WTC11 (cell line): ENCODE data around the gene SMC2. TPM values are rescaled to one million over a fixed set of nuclear protein-coding genes. Genes with fewer than 3 reads are reported as not detected.
A peak's percentile ranks its signal among the peaks of the same experiment; 100 is the strongest.

Source experiments
- ATAC-seq: fragments of 200-7000 bp; cut with Tn5 transposase; 2 replicates; pipeline ENCODE4 v1.10.0; 2021; ENCODE audit warnings: mild to moderate bottlenecking, moderate library complexity
- CTCF ChIA-PET: fragments of 300-600 bp; sonication (Branson Sonifier 250); formaldehyde crosslinking; loops from one replicate; lab custom pipeline; 2021; ENCODE audit warnings: antibody characterized with exemption; lab: Charles Lee
- POLR2A ChIA-PET: fragments of 350-600 bp; sonication (Branson Sonifier 250); formaldehyde crosslinking; loops from one replicate; lab custom pipeline; 2021; ENCODE audit warnings: antibody characterized with exemption; lab: Charles Lee
- DNase-seq: peaks from one replicate; pipeline ENCODE4 v3.0.0; 2021; ENCODE audit warnings: low spot score
- H3K27ac Mint-ChIP-seq: 2 replicates; pipeline ENCODE4 v1.8.0; 2021; ENCODE audit warnings: mixed read lengths
- H3K27me3 Mint-ChIP-seq: 2 replicates; pipeline ENCODE4 v1.8.0; 2021; ENCODE audit warnings: low read depth, mild to moderate bottlenecking, moderate library complexity, mixed read lengths
- H3K36me3 Mint-ChIP-seq: 2 replicates; pipeline ENCODE4 v1.8.0; 2021; ENCODE audit warnings: mixed read lengths
- H3K4me1 Mint-ChIP-seq: 2 replicates; pipeline ENCODE4 v1.8.0; 2022; ENCODE audit warnings: mixed read lengths
- H3K4me3 Mint-ChIP-seq: 2 replicates; pipeline ENCODE4 v1.8.0; 2021; ENCODE audit warnings: mild to moderate bottlenecking, moderate library complexity, mixed read lengths
- H3K9me3 Mint-ChIP-seq: 2 replicates; pipeline ENCODE4 v1.8.0; 2021; ENCODE audit warnings: mixed read lengths
- ARID4B ChIP-seq: sonication (generic); formaldehyde crosslinking; IDR thresholded peaks from 2 replicates; pipeline ENCODE4 v1.8.0; 2023; ENCODE audit warnings: missing genetic modification reagents, mild to moderate bottlenecking, borderline replicate concordance
- ATF1 ChIP-seq: sonication (generic); formaldehyde crosslinking; IDR thresholded peaks from 2 replicates; pipeline ENCODE4 v1.8.1; 2023; ENCODE audit warnings: mild to moderate bottlenecking, moderate library complexity, missing genetic modification reagents
- CBFB ChIP-seq: sonication (generic); formaldehyde crosslinking; IDR thresholded peaks from 2 replicates; pipeline ENCODE4 v1.8.1; 2022; ENCODE audit warnings: mild to moderate bottlenecking, low read depth, missing genetic modification reagents
- CTCF ChIP-seq: fragments of 200-600 bp; IDR thresholded peaks from 2 replicates; pipeline ENCODE4 v1.8.0; 2022; ENCODE audit warnings: antibody characterized with exemption
- GTF2I ChIP-seq: fragments of 250-450 bp; sonication (Bioruptor Pico); conservative IDR thresholded peaks from 2 replicates; pipeline ENCODE4 v1.4.0; 2021; ENCODE audit warnings: mild to moderate bottlenecking
- HMGA2 ChIP-seq: fragments of 250-450 bp; sonication (Bioruptor Pico); IDR thresholded peaks from 2 replicates; pipeline ENCODE4 v1.4.0; 2021; ENCODE audit warnings: mild to moderate bottlenecking, moderate library complexity
- HMGXB4 ChIP-seq: sonication (generic); formaldehyde crosslinking; IDR thresholded peaks from 2 replicates; pipeline ENCODE4 v1.8.1; 2023; ENCODE audit warnings: mild to moderate bottlenecking, moderate library complexity, missing genetic modification reagents
- KAT7 ChIP-seq: sonication (generic); formaldehyde crosslinking; IDR thresholded peaks from 2 replicates; pipeline ENCODE4 v1.8.1; 2023; ENCODE audit warnings: missing genetic modification reagents, mild to moderate bottlenecking, borderline replicate concordance
- NR1H2 ChIP-seq: sonication (generic); formaldehyde crosslinking; IDR thresholded peaks from 2 replicates; pipeline ENCODE4 v1.9.0; 2021; ENCODE audit warnings: mild to moderate bottlenecking, moderate library complexity, missing genetic modification reagents
- PRDM15 ChIP-seq: sonication (generic); formaldehyde crosslinking; IDR thresholded peaks from 2 replicates; pipeline ENCODE4 v1.8.0; 2022; ENCODE audit warnings: missing genetic modification reagents
- PREB ChIP-seq: sonication (generic); formaldehyde crosslinking; IDR thresholded peaks from 2 replicates; pipeline ENCODE4 v1.8.1; 2022; ENCODE audit warnings: mild to moderate bottlenecking, missing genetic modification reagents, moderate library complexity, borderline replicate concordance
- PRRX2 ChIP-seq: fragments of 250-450 bp; sonication (Bioruptor Pico); IDR thresholded peaks from 2 replicates; pipeline ENCODE4 v1.8.0; 2021; ENCODE audit warnings: mild to moderate bottlenecking
- RORB ChIP-seq: fragments of 250-450 bp; sonication (Bioruptor Pico); IDR thresholded peaks from 2 replicates; pipeline ENCODE4 v1.9.0; 2021; ENCODE audit warnings: mild to moderate bottlenecking
- TCF7 ChIP-seq: sonication (generic); formaldehyde crosslinking; IDR thresholded peaks from 2 replicates; pipeline ENCODE4 v1.8.0; 2022; ENCODE audit warnings: mild to moderate bottlenecking, low read depth, missing genetic modification reagents, moderate library complexity
- TEAD1 ChIP-seq: sonication (generic); formaldehyde crosslinking; IDR thresholded peaks from 2 replicates; pipeline ENCODE4 v1.8.0; 2022; ENCODE audit warnings: mild to moderate bottlenecking, missing genetic modification reagents
- ZBTB21 ChIP-seq: sonication (generic); formaldehyde crosslinking; IDR thresholded peaks from 2 replicates; pipeline ENCODE4 v1.8.1; 2023; ENCODE audit warnings: mild to moderate bottlenecking, missing genetic modification reagents, borderline replicate concordance
- ZNF121 ChIP-seq: sonication (generic); formaldehyde crosslinking; IDR thresholded peaks from 2 replicates; pipeline ENCODE4 v1.8.0; 2023; ENCODE audit warnings: missing genetic modification reagents
- ZNF219 ChIP-seq: sonication (generic); formaldehyde crosslinking; IDR thresholded peaks from 2 replicates; pipeline ENCODE4 v1.8.0; 2023; ENCODE audit warnings: missing genetic modification reagents, mild to moderate bottlenecking, borderline replicate concordance
- ZNF232 ChIP-seq: sonication (generic); formaldehyde crosslinking; IDR thresholded peaks from 2 replicates; pipeline ENCODE4 v1.8.0; 2022; ENCODE audit warnings: mild to moderate bottlenecking, missing genetic modification reagents
- ZNF671 ChIP-seq: fragments of 250-450 bp; sonication (Bioruptor Pico); IDR thresholded peaks from 2 replicates; pipeline ENCODE4 v1.8.0; 2021; ENCODE audit warnings: mild to moderate bottlenecking
- total RNA-seq: library from RNA; stranded (reverse); gene quantifications from 3 replicates; pipeline ENCODE4 v1.2.3, GENCODE V29; 2021

Gene SMC2
- total RNA-seq, 1 experiment from 2014 or later, result 31.9 TPM

GRCh38 chr9:104078596-104078995 is 15.5 kb upstream of the SMC2 start:
- no peaks in the 10 kb centered on the region for H3K27me3 Mint-ChIP-seq
- no peaks in the 10 kb centered on the region for H3K4me1 Mint-ChIP-seq
- DNase-seq, result no peak
- peaks cover 37% of the 10 kb centered on the region for H3K36me3 Mint-ChIP-seq
- TF ChIP-seq PREB (no peak), ARID4B (CRISPR knock-in tag) (no peak), ZBTB21 (no peak), ZNF232 (CRISPR knock-in tag) (no peak), TEAD1 (CRISPR knock-in tag) (no peak), ZNF671 (CRISPR knock-in tag) (no peak), HMGXB4 (CRISPR knock-in tag) (no peak), GTF2I (no peak), NR1H2 (CRISPR knock-in tag) (no peak), HMGA2 (CRISPR knock-in tag) (no peak), PRRX2 (CRISPR knock-in tag) (no peak)
- TF ChIP-seq, all 79 proteins: peak for 0
- no peak overlapping the region for H3K27ac Mint-ChIP-seq
- peaks cover 57% of the 10 kb centered on the region for H3K9me3 Mint-ChIP-seq
- CTCF ChIA-PET, result no interaction called here
- POLR2A ChIA-PET, result no interaction called here
- H3K4me3 Mint-ChIP-seq, result no peak overlapping the region
- no peak for ATAC-seq

- ChIA-PET CTCF (no interaction called here), POLR2A (interaction anchor here (1.6 kb wide), 1 partner anchor 13 kb away, joined by 4 read pairs; the partner anchor contains the start of gene SMC2)
- H3K36me3 Mint-ChIP-seq, result peaks cover 37% of the 10 kb centered on the region
- H3K9me3 Mint-ChIP-seq, result peaks cover 62% of the 10 kb centered on the region
- no peak overlapping the region for H3K4me3 Mint-ChIP-seq
- peak; percentile 13 for DNase-seq
- H3K4me1 Mint-ChIP-seq, result no peaks in the 10 kb centered on the region
- no peaks in the 10 kb centered on the region for H3K27me3 Mint-ChIP-seq
- H3K27ac Mint-ChIP-seq, result no peak overlapping the region
- no peak for ATAC-seq
- TF ChIP-seq ZNF121 (no peak), NR1H2 (CRISPR knock-in tag) (no peak), ZNF671 (CRISPR knock-in tag) (no peak), ZNF232 (CRISPR knock-in tag) (no peak), HMGXB4 (CRISPR knock-in tag) (no peak), CTCF (no peak), TCF7 (CRISPR knock-in tag) (no peak), CBFB (CRISPR knock-in tag) (no peak), ZNF219 (CRISPR knock-in tag) (no peak), ATF1 (CRISPR knock-in tag) (no peak), KAT7 (CRISPR knock-in tag) (no peak), PRDM15 (no peak), RORB (no peak)
These were observed 13.1 kb upstream of the SMC2 start for GRCh38 chr9:104080983-104081382.
